Thymus (tissue), 14 donors: Measurements from ENCODE around the gene TCEA3. TPM values are rescaled to one million over a fixed set of nuclear protein-coding genes. Genes with fewer than 3 reads are reported as not detected.
A peak's percentile ranks its signal among the peaks of the same experiment; 100 is the strongest.

ENCODE experiments used
- DNase-seq, 9 donors: peaks; one replicate each; pipeline ENCODE4 v3.0.0-alpha.2; 2013; ENCODE audit warnings: low spot score in 9 of 9, low read depth in 6 of 9, missing footprints in 1 of 9
- H3K27ac ChIP-seq, 2 donors: one replicate each; pipeline ENCODE4 v1.5.1; 2013; ENCODE audit warnings: control low read depth in 1 of 2, low read depth in 1 of 2, low read length in 1 of 2, mild to moderate bottlenecking in 1 of 2, moderate library complexity in 1 of 2
- H3K27me3 ChIP-seq, 2 donors: one replicate each; pipeline ENCODE4 v1.5.1; 2013; ENCODE audit warnings: low read length in 1 of 2; ENCODE audit not compliant: control insufficient read depth in 2 of 2, insufficient read depth in 1 of 2
- H3K36me3 ChIP-seq, 2 donors: one replicate each; pipeline ENCODE4 v1.5.1; 2013; ENCODE audit warnings: low read length in 1 of 2, mild to moderate bottlenecking in 1 of 2, moderate library complexity in 1 of 2; ENCODE audit not compliant: control insufficient read depth in 2 of 2, insufficient read depth in 2 of 2
- H3K4me1 ChIP-seq, 2 donors: one replicate each; pipeline ENCODE4 v1.5.1; 2013; ENCODE audit warnings: low read length in 2 of 2; ENCODE audit not compliant: control insufficient read depth in 2 of 2, insufficient read depth in 2 of 2
- H3K4me3 ChIP-seq, 2 donors: one replicate each; pipeline ENCODE4 v1.5.1; 2013; ENCODE audit warnings: low read length in 2 of 2, control low read depth in 1 of 2, mild to moderate bottlenecking in 1 of 2
- H3K9me3 ChIP-seq, 2 donors: one replicate each; pipeline ENCODE4 v1.5.1; 2013; ENCODE audit warnings: low read length in 1 of 2, mild to moderate bottlenecking in 1 of 2; ENCODE audit not compliant: control insufficient read depth in 2 of 2, insufficient read depth in 1 of 2
- WGBS: extraction: QIAGEN DNeasy Blood & Tissue Kit; methylation state at CpG from one replicate; pipeline ENCODE4 v1.1.7; 2013; 5-methylcytosine and 5-hydroxymethylcytosine counted together
- long read RNA-seq, 10 donors: transcript quantifications; one replicate each; lab custom pipeline, GENCODE V29; 2026
- polyA plus RNA-seq: library from polyadenylated mRNA; stranded (reverse); fragments of 200-250 nt; gene quantifications from one replicate; pipeline ENCODE4 v1.2.3, GENCODE V29; 2013
- total RNA-seq: library from RNA; stranded (reverse); fragments of 120-200 nt; gene quantifications from one replicate; pipeline ENCODE4 v1.2.4, GENCODE V29; 2013
- donor health status: healthy.

The TCEA3 gene
- total RNA-seq (3.0 TPM), polyA plus RNA-seq (5.5 TPM)
- long read RNA-seq, donor 1 = 0 reads
- long read RNA-seq, donor 2, transcript TCEA3-203 (11 exons, 1,559 nt) = major isoform, 5 of 5 reads
- long read RNA-seq, donor 2, partial matches to known transcripts = 0 of 5 reads
- long read RNA-seq, donor 2, other reads (novel, unspliced or antisense) = 0 of 5 reads
- long read RNA-seq, donor 3 = 0 reads
- long read RNA-seq, donor 4 = 0 reads
- long read RNA-seq, donor 5, partial matches to known transcripts = 0 of 4 reads
- long read RNA-seq, donor 5, other reads (novel, unspliced or antisense) = 0 of 4 reads
- long read RNA-seq, donor 6, partial matches to known transcripts = 0 of 1 reads
- long read RNA-seq, donor 6, other reads (novel, unspliced or antisense) = 0 of 1 reads
- long read RNA-seq, donor 7, partial matches to known transcripts = 0 of 2 reads
- long read RNA-seq, donor 7, other reads (novel, unspliced or antisense) = 0 of 2 reads
- long read RNA-seq, donor 8, partial matches to known transcripts = 0 of 1 reads
- long read RNA-seq, donor 8, other reads (novel, unspliced or antisense) = 0 of 1 reads
- long read RNA-seq, donor 9 = 0 reads
- long read RNA-seq, donor 10 = 0 reads

GRCh38 chr1:23424293-23425192, at the start of gene TCEA3:
Gene TCEA3, minus strand, starts transcription at chr1:23424748. Its CDS starts 115 bp downstream, at chr1:23424633.
- H3K9me3 ChIP-seq = no peaks in the 10 kb centered on the region
- H3K27ac ChIP-seq = no peak within 1 kb of the TSS
- DNase-seq = peak in 1 of 9 donors; percentile 19
- 2% methylated on average over 84 of the region's 84 CpGs for WGBS
- H3K36me3 ChIP-seq = no peaks in the 10 kb centered on the region
- peaks cover 20 to 27% of the 10 kb centered on the region in 2 donors for H3K4me1 ChIP-seq
- peak within 1 kb of the TSS in 1 of 2 donors; percentile 53 for H3K4me3 ChIP-seq
- peaks cover 32 to 82% of the 10 kb centered on the region in 2 donors for H3K27me3 ChIP-seq

DNA sequence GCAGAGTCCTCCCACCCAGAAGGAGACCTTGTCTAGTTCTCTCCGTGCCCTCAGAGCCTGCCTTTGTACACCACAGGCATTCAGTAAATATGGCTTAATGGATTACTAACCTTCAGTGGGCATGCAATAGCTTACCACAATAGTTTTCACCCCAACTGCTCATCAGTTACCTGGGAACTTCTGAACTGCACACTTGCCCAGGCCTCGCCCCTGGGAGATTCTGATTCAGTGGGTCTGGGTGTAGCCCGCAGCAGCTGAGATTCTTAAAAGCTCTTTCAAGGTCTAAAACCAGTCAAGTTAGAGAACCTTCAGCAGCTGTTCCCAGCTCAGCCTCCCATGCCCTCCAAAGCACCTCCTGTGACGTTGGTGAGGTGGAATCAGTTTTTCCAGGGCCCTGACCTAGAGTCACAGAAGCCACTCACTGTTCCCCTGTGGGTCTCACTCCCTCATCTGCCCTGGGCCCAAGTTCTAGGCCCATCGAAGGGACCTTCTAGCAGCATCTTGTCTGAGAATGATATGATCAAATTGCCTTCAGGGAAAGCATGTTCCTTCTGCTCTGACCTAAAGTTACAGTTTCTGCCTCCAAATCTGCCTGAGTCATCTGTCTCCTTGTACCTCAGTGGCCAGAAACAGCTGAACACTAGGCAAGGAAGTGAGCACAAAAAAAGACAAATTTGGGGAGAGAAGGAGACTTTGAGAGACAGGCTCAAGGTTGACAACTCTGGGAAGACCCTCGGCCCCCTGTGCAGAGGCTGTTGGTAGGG, 48.7 kb upstream of the TCEA3 start:
- DNase-seq = no peak
- H3K36me3 ChIP-seq = no peaks in the 10 kb centered on the region
- WGBS = 95% methylated on average over 6 of the region's 6 CpGs
- no peaks in the 10 kb centered on the region for H3K4me1 ChIP-seq
- no peaks in the 10 kb centered on the region for H3K9me3 ChIP-seq
- H3K4me3 ChIP-seq = no peak overlapping the region
- no peak overlapping the region for H3K27ac ChIP-seq
- no peaks in the 10 kb centered on the region for H3K27me3 ChIP-seq

- 97% methylated on average over 5 of the region's 5 CpGs for WGBS
- H3K36me3 ChIP-seq = no peaks in the 10 kb centered on the region
- H3K4me3 ChIP-seq = no peak overlapping the region
- H3K9me3 ChIP-seq = no peaks in the 10 kb centered on the region
- H3K27ac ChIP-seq = no peak overlapping the region
- H3K27me3 ChIP-seq = no peaks in the 10 kb centered on the region
- DNase-seq = no peak
- H3K4me1 ChIP-seq = no peaks in the 10 kb centered on the region
These were observed 47.9 kb upstream of the TCEA3 start for GRCh38 chr1:23472351-23473036.

GRCh38 chr1:23471473-23472075, 47.0 kb upstream of the TCEA3 start:
- Histone ChIP-seq H3K4me3 (no peak overlapping the region), H3K9me3 (no peaks in the 10 kb centered on the region), H3K36me3 (no peaks in the 10 kb centered on the region), H3K27me3 (no peaks in the 10 kb centered on the region), H3K27ac (no peak overlapping the region), H3K4me1 (no peaks in the 10 kb centered on the region)
- DNase-seq = no peak
- WGBS = 95% methylated on average over 4 of the region's 4 CpGs

DNA sequence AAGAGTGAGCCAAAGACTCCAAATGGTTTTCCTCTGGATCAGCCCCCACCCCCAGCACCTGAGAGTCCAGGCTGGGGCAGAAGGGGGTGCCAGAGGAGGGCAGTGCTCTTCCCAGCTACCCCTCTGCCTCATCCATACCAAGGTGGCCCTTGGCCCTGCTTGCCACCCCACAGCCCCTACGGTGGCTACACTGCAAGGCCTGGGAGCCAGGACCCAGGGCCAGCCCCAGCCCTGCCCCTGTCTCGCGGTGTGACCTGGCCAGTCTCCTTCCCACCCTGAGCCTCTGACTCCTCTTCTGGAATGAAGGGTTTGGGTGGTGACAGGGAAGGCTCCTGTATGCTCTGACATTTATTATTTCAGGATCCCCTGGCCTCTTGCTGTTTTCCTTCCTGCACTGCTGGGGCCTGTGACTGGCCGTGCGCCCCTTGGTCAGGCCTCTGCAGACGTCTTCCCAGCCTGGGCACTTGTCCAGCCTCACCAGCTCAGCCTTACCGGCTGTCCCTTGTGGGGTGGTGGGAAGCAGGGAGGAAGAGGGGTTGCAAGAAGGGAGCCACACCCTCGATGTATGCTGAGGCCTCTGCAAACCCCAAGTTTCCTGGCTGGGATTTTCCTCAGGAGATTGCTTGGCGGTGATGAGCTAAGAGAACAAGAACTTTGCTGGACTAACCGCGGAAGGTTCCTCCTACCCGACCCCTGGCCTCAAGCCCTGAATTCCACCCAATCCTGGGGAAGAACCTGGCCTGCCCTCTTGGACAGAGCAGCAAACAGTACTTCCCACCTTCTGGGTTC, 45.9 kb upstream of the TCEA3 start:
- WGBS = 90% methylated on average over 12 of the region's 12 CpGs
- Histone ChIP-seq H3K4me1 (no peaks in the 10 kb centered on the region), H3K27ac (no peak overlapping the region), H3K9me3 (no peaks in the 10 kb centered on the region), H3K36me3 (no peaks in the 10 kb centered on the region), H3K27me3 (no peaks in the 10 kb centered on the region), H3K4me3 (no peak overlapping the region)
- no peak for DNase-seq

- no peaks in the 10 kb centered on the region for H3K4me1 ChIP-seq
- WGBS = 85% methylated on average over 5 of the region's 5 CpGs
These were observed 44.9 kb upstream of the TCEA3 start for GRCh38 chr1:23469372-23469982.

GRCh38 chr1:23466423-23466989, 42.0 kb upstream of the TCEA3 start:
- WGBS = 95% methylated on average over 3 of the region's 3 CpGs
- no peaks in the 10 kb centered on the region for H3K4me1 ChIP-seq
- no peak for DNase-seq
- H3K27me3 ChIP-seq = no peaks in the 10 kb centered on the region
- H3K27ac ChIP-seq = no peak overlapping the region
- H3K4me3 ChIP-seq = no peak overlapping the region
- no peaks in the 10 kb centered on the region for H3K36me3 ChIP-seq
- no peaks in the 10 kb centered on the region for H3K9me3 ChIP-seq

More at GRCh38 chr1:23469372-23469982, 44.9 kb upstream of the TCEA3 start:
- H3K4me3 ChIP-seq = no peak overlapping the region
- no peaks in the 10 kb centered on the region for H3K9me3 ChIP-seq
- H3K27me3 ChIP-seq = no peaks in the 10 kb centered on the region
- H3K27ac ChIP-seq = no peak overlapping the region
- no peak for DNase-seq
- H3K36me3 ChIP-seq = no peaks in the 10 kb centered on the region
